Effector memory CD4-positive, alpha-beta T cell (primary cell): ENCODE results near the gene GIT1.

Experiments
- DNase-seq, 3 donors: peaks; one replicate each; pipeline ENCODE4 v3.0.0-alpha.2; 2020
- H3K27ac ChIP-seq: 2 replicates; pipeline ENCODE4 v1.7.0; 2013; ENCODE audit warnings: mild to moderate bottlenecking, low read length, moderate library complexity; ENCODE audit not compliant: insufficient read depth, poor library complexity, severe bottlenecking
- H3K27me3 ChIP-seq: replicated peaks from 2 replicates; pipeline ENCODE4 v1.7.0; 2013; ENCODE audit warnings: mild to moderate bottlenecking, low read length; ENCODE audit not compliant: insufficient read depth, control insufficient read depth, poor library complexity, severe bottlenecking
- H3K36me3 ChIP-seq: 2 replicates; pipeline ENCODE4 v1.7.0; 2013; ENCODE audit warnings: mild to moderate bottlenecking, low read length, moderate library complexity; ENCODE audit not compliant: control insufficient read depth, insufficient read depth
- H3K4me1 ChIP-seq: 2 replicates; pipeline ENCODE4 v1.7.0; 2013; ENCODE audit warnings: low read length, mild to moderate bottlenecking; ENCODE audit not compliant: control insufficient read depth, insufficient read depth, poor library complexity, severe bottlenecking
- H3K4me3 ChIP-seq: 2 replicates; pipeline ENCODE4 v1.7.0; 2013; ENCODE audit warnings: low read length, low read depth, mild to moderate bottlenecking; ENCODE audit not compliant: insufficient read depth, poor library complexity, severe bottlenecking
- H3K9me3 ChIP-seq: 2 replicates; pipeline ENCODE4 v1.7.0; 2013; ENCODE audit warnings: mild to moderate bottlenecking, low read length, moderate library complexity; ENCODE audit not compliant: control insufficient read depth

Gene GIT1

GRCh38 chr17:29616300-29617048, 27.0 kb upstream of the GIT1 start:
- Histone ChIP-seq H3K4me1 (peaks cover 57% of the 10 kb centered on the region), H3K27ac (no peak overlapping the region), H3K9me3 (no peaks in the 10 kb centered on the region), H3K36me3 (no peaks in the 10 kb centered on the region), H3K27me3 (no peaks in the 10 kb centered on the region), H3K4me3 (peak overlapping the region; percentile 68)
- no peak for DNase-seq

GRCh38 chr17:29615492-29616299, 26.2 kb upstream of the GIT1 start:
- Histone ChIP-seq H3K4me1 (peaks cover 57% of the 10 kb centered on the region), H3K4me3 (peak overlapping the region; percentile 68), H3K9me3 (no peaks in the 10 kb centered on the region), H3K36me3 (no peaks in the 10 kb centered on the region), H3K27ac (peak overlapping the region; percentile 60), H3K27me3 (no peaks in the 10 kb centered on the region)
- DNase-seq: peak; percentile 82 to 85 (median 83)

DNA sequence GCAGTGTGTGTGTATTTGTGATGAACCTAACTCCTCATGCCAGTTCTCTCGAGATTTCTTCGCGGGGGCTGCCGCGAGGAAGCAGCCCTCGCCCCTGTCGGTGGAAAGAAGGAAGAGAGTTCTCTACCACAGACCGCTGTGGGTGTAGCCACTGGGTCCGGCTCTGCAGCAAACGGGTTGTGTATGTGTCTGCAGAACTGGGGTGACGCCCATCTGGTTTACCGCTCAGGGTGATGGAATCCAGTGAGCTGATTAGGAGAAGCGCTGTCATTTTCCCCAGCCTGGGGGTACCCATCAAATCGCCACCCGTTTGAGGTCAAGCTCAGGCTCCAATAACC, 25.6 kb upstream of the GIT1 start:
- Histone ChIP-seq H3K36me3 (no peaks in the 10 kb centered on the region), H3K27ac (peak overlapping the region; percentile 60), H3K4me1 (peaks cover 57% of the 10 kb centered on the region), H3K9me3 (no peaks in the 10 kb centered on the region), H3K27me3 (no peaks in the 10 kb centered on the region), H3K4me3 (peak overlapping the region; percentile 68)
- DNase-seq: peak; percentile 58 to 65 (median 59)

- H3K4me3 ChIP-seq: peak overlapping the region; percentile 68
- H3K27me3 ChIP-seq: no peaks in the 10 kb centered on the region
- H3K27ac ChIP-seq: no peak overlapping the region
Measured at GRCh38 chr17:29614349-29615047, 25.1 kb upstream of the GIT1 start.

DNA sequence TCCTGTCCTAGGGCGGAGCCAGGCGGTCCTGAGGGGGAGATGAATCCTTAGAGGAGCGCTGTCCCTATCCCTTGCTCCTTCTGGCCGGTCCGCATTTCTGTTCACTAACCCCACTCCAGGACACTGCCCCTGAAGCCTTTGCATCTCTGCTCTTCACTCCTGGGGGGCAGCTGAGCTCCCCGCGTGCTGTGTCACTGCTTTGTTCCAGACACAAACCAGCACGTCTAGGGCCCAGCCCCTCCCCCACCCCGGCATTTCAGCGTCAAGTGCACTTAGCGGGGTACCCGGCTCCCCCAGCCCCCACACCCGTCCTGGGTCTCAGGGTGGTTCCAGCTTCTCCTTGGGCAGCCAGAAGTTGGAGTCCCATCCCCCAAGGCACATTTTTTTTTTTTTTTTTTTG, 24.4 kb upstream of the GIT1 start:
- Histone ChIP-seq H3K36me3 (no peaks in the 10 kb centered on the region), H3K27me3 (no peaks in the 10 kb centered on the region), H3K4me1 (peaks cover 57% of the 10 kb centered on the region), H3K27ac (no peak overlapping the region), H3K4me3 (peak overlapping the region; percentile 24), H3K9me3 (no peaks in the 10 kb centered on the region)
- no peak for DNase-seq

More at GRCh38 chr17:29614349-29615047, 25.1 kb upstream of the GIT1 start:
- Histone ChIP-seq H3K36me3 (no peaks in the 10 kb centered on the region), H3K9me3 (no peaks in the 10 kb centered on the region), H3K4me1 (peaks cover 57% of the 10 kb centered on the region)
- no peak for DNase-seq

DNA sequence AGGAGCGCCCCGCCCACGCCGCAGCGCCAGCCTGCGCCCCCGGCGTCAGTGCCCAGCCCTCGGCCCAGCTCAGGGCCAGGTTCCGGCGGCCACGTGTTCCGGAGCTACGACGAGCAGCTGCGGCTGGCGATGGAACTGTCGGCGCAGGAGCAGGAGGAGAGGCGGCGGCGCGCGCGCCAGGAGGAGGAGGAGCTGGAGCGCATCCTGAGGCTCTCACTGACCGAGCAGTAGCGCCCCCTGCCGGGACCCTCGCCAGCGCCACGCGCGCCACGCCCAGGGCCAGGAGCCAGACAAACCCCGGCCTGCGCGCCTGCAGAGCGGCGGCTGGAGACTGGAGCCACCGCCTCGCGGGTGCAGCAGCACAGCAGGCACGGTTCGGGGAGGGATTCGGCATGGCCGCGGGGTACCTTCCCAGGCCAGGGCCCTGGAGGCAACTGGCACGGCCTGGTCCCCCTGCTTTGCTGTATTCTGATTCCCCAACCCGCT, 23.9 kb upstream of the GIT1 start:
- no peaks in the 10 kb centered on the region for H3K27me3 ChIP-seq
- no peaks in the 10 kb centered on the region for H3K36me3 ChIP-seq
- peaks cover 55% of the 10 kb centered on the region for H3K4me1 ChIP-seq
- H3K4me3 ChIP-seq: peak overlapping the region; percentile 24
- DNase-seq: peak; percentile 84 to 90 (median 89)
- no peaks in the 10 kb centered on the region for H3K9me3 ChIP-seq
- no peak overlapping the region for H3K27ac ChIP-seq

GRCh38 chr17:29612404-29613280, 23.2 kb upstream of the GIT1 start:
- DNase-seq: no peak
- Histone ChIP-seq H3K9me3 (no peaks in the 10 kb centered on the region), H3K4me3 (peak overlapping the region; percentile 24), H3K4me1 (peaks cover 48% of the 10 kb centered on the region), H3K27ac (no peak overlapping the region), H3K36me3 (no peaks in the 10 kb centered on the region), H3K27me3 (no peaks in the 10 kb centered on the region)

- DNase-seq: no peak
- H3K4me1 ChIP-seq: peaks cover 42% of the 10 kb centered on the region
- H3K9me3 ChIP-seq: no peaks in the 10 kb centered on the region
- H3K27ac ChIP-seq: no peak overlapping the region
- no peak overlapping the region for H3K4me3 ChIP-seq
- no peaks in the 10 kb centered on the region for H3K36me3 ChIP-seq
- no peaks in the 10 kb centered on the region for H3K27me3 ChIP-seq
Measured at GRCh38 chr17:29612094-29612403, 22.6 kb upstream of the GIT1 start.

DNA sequence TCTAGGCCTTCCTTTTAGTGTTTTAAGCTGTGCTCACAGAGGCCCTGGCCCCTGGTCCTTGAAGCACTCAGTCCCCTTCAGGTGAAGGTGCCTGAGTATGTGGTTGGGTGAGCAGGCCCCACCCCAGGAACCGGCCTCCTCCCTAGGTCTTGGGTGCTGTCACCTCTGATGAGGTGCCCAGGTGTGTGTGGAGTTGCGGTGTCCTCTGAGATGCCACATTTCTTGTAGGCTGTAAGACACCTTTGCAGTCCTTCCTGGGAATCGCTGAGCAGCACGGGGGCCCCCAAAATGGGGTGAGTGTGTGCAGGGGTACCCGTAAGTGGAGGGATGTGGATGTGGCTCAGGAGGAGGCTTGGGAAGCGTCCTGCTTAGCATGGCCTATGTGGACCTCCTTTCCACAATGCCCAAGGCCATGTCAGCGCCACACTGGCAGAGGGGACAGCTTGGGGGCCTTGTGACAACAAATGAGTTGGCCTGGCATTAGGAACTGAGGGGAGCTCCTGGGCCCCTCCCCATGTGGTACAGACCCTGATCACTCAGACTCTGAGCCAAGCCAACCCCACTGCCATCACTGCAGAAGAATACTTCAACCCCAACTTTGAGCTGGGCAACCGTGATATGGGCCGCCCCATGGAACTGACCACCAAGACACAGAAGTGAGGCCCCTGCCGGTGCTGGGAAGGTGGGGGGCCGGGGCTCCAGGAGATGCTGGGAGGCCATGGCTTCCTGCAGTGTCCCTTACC, 22.1 kb upstream of the GIT1 start:
- H3K27ac ChIP-seq: no peak overlapping the region
- DNase-seq: no peak
- no peaks in the 10 kb centered on the region for H3K9me3 ChIP-seq
- H3K4me1 ChIP-seq: peaks cover 37% of the 10 kb centered on the region
- H3K36me3 ChIP-seq: no peaks in the 10 kb centered on the region
- no peak overlapping the region for H3K4me3 ChIP-seq
- no peaks in the 10 kb centered on the region for H3K27me3 ChIP-seq
